Gastroesophageal sphincter (tissue), 4 donors: ENCODE results near the gene APC. TPM values are rescaled to one million over a fixed set of nuclear protein-coding genes. Genes with fewer than 3 reads are reported as not detected.

Source experiments
- ATAC-seq: fragments of 150-250 bp; one replicate; pipeline ENCODE4 v1.9.1; 2016; ENCODE audit warnings: mild to moderate bottlenecking, moderate library complexity
- H3K27ac ChIP-seq, 4 donors: fragments of 200-600 bp; sonication (generic) in 3 of 4; 1 replicate in 3 of 4; 2 replicates in 1 of 4; pipeline ENCODE4 v1.5.1; 2016 to 2019
- H3K27me3 ChIP-seq: fragments of 200-600 bp; sonication (generic); one replicate; pipeline ENCODE4 v1.5.1; 2019
- H3K36me3 ChIP-seq, 2 donors: fragments of 200-600 bp; sonication (generic); one replicate each; pipeline ENCODE4 v1.5.1; 2019; ENCODE audit warnings: control low read depth in 1 of 2
- H3K4me1 ChIP-seq, 3 donors: fragments of 200-600 bp; sonication (generic); 1 replicate in 2 of 3; 2 replicates in 1 of 3; pipeline ENCODE4 v1.5.1; 2016 to 2019; ENCODE audit warnings: control low read depth in 2 of 3
- H3K4me3 ChIP-seq, 2 donors: fragments of 200-600 bp; sonication (generic); one replicate each; pipeline ENCODE4 v1.5.1; 2019; ENCODE audit warnings: mild to moderate bottlenecking in 1 of 2, moderate library complexity in 1 of 2
- H3K9me3 ChIP-seq, 3 donors: fragments of 200-600 bp; sonication (generic); one replicate each; pipeline ENCODE4 v1.5.1; 2017 to 2019; ENCODE audit warnings: control low read depth in 2 of 3
- CTCF ChIP-seq, 4 experiments: fragments of 200-600 bp in 2 of 4; fragments of 450-650 bp in 2 of 4; sonication (generic) in 1 of 4; IDR thresholded peaks; one replicate each; pipeline ENCODE4 v1.5.1; 2017 to 2019; ENCODE audit warnings: antibody characterized with exemption in 4 of 4, mild to moderate bottlenecking in 2 of 4, moderate library complexity in 2 of 4
- EP300 ChIP-seq: sonication (generic); formaldehyde crosslinking; IDR thresholded peaks from one replicate; pipeline ENCODE4 v1.6.1; 2017; ENCODE audit warnings: antibody characterized with exemption, mild to moderate bottlenecking
- POLR2A ChIP-seq, 2 donors: fragments of 450-650 bp; IDR thresholded peaks; one replicate each; pipeline ENCODE4 v1.6.1; 2017; ENCODE audit warnings: antibody characterized with exemption in 2 of 2, mild to moderate bottlenecking in 2 of 2, moderate library complexity in 1 of 2
- POLR2AphosphoS5 ChIP-seq: sonication (generic); formaldehyde crosslinking; IDR thresholded peaks from one replicate; pipeline ENCODE4 v1.6.1; 2017; ENCODE audit warnings: antibody characterized with exemption
- WGBS, 2 donors: methylation state at CpG; one replicate each; pipeline ENCODE4 v1.1.5; 2018; ENCODE audit warnings: low coverage in 1 of 2; 5-methylcytosine and 5-hydroxymethylcytosine counted together
- total RNA-seq, 4 donors: library from RNA; depleted of rRNA; stranded (reverse); fragments of >200 nt; gene quantifications; one replicate each; pipeline ENCODE4 v1.1.0, GENCODE V29; 2016

The APC gene
- total RNA-seq, 4 donors from 2014 or later = 77.3 to 172 (median 112) TPM

DNA sequence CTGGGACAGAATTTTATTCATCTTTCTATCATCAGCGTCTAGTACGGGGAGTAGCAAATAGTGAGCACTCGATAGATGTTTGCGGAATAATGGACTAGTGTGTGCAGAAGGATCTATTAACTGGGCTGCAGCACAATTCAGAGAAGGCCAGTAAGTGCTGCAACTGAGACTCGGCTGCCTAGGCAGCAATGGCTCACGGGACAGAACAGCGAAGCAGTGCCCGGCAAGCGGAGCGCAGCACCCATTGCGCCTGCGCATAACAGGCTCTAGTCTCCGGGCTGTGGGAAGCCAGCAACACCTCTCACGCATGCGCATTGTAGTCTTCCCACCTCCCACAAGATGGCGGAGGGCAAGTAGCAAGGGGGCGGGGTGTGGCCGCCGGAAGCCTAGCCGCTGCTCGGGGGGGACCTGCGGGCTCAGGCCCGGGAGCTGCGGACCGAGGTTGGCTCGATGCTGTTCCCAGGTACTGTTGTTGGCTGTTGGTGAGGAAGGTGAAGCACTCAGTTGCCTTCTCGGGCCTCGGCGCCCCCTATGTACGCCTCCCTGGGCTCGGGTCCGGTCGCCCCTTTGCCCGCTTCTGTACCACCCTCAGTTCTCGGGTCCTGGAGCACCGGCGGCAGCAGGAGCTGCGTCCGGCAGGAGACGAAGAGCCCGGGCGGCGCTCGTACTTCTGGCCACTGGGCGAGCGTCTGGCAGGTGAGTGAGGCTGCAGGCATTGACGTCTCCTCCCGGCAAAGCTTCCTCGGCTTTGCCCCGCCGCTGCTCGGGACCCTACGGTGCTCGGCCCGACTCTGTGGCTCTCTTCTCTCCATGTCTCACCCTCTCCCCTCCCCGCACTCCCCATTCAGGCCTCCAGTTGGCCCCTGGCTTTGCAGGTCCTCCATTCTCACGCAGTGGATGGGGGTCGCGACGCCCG lies 30.2 kb upstream of the APC start:
- Histone ChIP-seq H3K27me3 (no peaks in the 10 kb centered on the region), H3K27ac (peak overlapping the region; percentile 82 to 97 (median 96)), H3K4me1 (peaks cover 4 to 51% (median 5%) of the 10 kb centered on the region in 3 donors), H3K4me3 (peak overlapping the region; percentile 87 to 93), H3K9me3 (no peaks in the 10 kb centered on the region), H3K36me3 (no peaks in the 10 kb centered on the region)
- WGBS, 2 donors = 10 to 13% methylated on average over 5 to 16 of the region's 61 CpGs
- peak; percentile 97 for ATAC-seq
- TF ChIP-seq CTCF (IDR thresholded peaks at IDR 0.05) = peak in 1 of 4 experiments; percentile 19
- TF ChIP-seq POLR2AphosphoS5 = peak; percentile 68
- no peak for TF ChIP-seq EP300
- TF ChIP-seq POLR2A (IDR thresholded peaks at IDR 0.05) = peak; percentile 65 to 69

DNA sequence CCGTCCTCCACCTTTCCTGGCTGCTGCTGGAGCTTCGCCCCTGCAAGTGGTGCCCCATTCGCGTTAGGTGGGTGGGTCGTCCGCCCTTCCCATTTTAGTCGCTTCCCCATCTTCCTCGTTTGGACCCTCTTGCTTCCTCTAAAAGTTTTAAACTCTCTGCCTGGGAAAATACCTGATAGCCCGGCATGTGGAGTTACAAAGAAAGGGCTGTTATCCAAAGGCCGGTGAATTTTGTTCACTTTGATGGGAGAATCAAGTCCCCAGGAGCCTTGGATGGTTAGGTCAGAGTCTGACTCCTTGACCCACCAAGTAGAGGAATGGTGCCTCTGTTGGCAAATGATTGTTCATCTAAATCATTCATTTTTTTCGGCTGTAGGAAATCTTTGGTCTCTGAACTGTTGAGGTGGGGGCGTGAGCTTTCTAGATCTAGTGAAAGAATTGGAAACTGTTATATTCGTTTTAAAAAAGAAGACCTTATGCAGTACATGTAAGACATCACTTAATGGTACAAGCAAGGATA lies 29.5 kb upstream of the APC start:
- TF ChIP-seq CTCF (IDR thresholded peaks at IDR 0.05) (no peak), POLR2AphosphoS5 (no peak), POLR2A (IDR thresholded peaks at IDR 0.05) (no peak), EP300 (no peak)
- Histone ChIP-seq H3K9me3 (no peaks in the 10 kb centered on the region), H3K36me3 (no peaks in the 10 kb centered on the region), H3K4me1 (peaks cover 4 to 58% (median 8%) of the 10 kb centered on the region in 3 donors), H3K4me3 (peak overlapping the region; percentile 87 to 93), H3K27me3 (no peaks in the 10 kb centered on the region), H3K27ac (peak overlapping the region; percentile 82 to 97 (median 96))
- ATAC-seq = no peak
- WGBS, 2 donors = 2 to 4% methylated on average over 9 of the region's 13 CpGs

DNA sequence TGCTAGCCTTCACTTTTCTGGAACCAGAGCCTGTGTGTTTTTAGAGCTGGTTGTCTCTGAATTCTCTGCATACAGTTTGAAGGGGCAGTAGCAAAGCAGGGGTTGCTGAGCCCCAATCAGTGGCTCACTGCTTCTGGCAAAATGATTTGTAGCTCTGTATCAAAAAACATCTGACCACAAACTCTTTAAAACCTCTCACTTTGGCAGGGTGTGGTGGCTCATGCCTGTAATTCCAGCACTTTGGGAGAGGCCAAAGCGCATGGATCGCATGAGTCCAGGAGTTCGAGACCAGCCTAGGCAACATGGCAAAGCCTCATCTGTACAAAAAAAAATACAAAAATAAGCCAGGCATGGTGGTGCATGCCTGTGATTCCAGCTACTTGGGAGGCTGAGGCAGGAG lies 28.3 kb upstream of the APC start:
- peak overlapping the region; percentile 87 to 93 for H3K4me3 ChIP-seq
- H3K36me3 ChIP-seq = no peaks in the 10 kb centered on the region
- no peak for ATAC-seq
- H3K27me3 ChIP-seq = no peaks in the 10 kb centered on the region
- H3K27ac ChIP-seq = peak overlapping the region in 3 of 4 donors; percentile 95 to 97 (median 96)
- H3K9me3 ChIP-seq = no peaks in the 10 kb centered on the region
- H3K4me1 ChIP-seq = peaks cover 4 to 69% (median 5%) of the 10 kb centered on the region in 3 donors
- no CpG with 5 or more reads among the region's 3 CpGs for WGBS, 2 donors
- TF ChIP-seq POLR2A (IDR thresholded peaks at IDR 0.05) (no peak), POLR2AphosphoS5 (no peak), CTCF (IDR thresholded peaks at IDR 0.05) (no peak), EP300 (no peak)

DNA sequence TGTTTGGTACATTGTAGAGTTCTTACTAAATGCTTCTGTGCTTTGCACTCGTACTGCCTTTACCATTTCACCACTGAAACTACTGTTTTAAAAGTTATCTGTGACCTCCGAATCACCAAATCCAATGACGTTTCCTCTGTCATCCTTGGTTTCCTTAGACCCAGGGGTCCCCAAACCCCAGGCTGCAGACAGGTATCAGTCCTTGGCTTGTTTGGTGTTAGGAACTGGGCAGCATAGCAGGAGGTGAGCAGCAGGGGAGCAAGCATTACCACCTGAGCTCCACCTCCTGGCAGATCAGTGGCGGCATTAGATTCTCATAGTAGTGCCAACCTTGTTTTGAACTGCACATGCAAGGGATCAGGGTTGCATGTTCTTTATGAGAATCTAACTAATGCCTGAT lies 26.8 kb upstream of the APC start:
- H3K4me3 ChIP-seq = no peak overlapping the region
- H3K4me1 ChIP-seq = peaks cover 4 to 74% (median 5%) of the 10 kb centered on the region in 3 donors
- no peaks in the 10 kb centered on the region for H3K36me3 ChIP-seq
- 89 to 94% methylated on average over 4 of the region's 4 CpGs for WGBS, 2 donors
- no peak for ATAC-seq
- no peak for TF ChIP-seq CTCF (IDR thresholded peaks at IDR 0.05)
- TF ChIP-seq EP300 = no peak
- no peak for TF ChIP-seq POLR2AphosphoS5
- TF ChIP-seq POLR2A (IDR thresholded peaks at IDR 0.05) = no peak
- no peak overlapping the region for H3K27ac ChIP-seq
- H3K9me3 ChIP-seq = no peaks in the 10 kb centered on the region
- no peaks in the 10 kb centered on the region for H3K27me3 ChIP-seq
